WTC11 (cell line): ENCODE data around the gene PLA2G4A. TPM values are rescaled to one million over a fixed set of nuclear protein-coding genes. Genes with fewer than 3 reads are reported as not detected.

Experiments used
- ATAC-seq: fragments of 200-7000 bp; cut with Tn5 transposase; 2 replicates; pipeline ENCODE4 v1.10.0; 2021; ENCODE audit warnings: mild to moderate bottlenecking, moderate library complexity
- CTCF ChIA-PET: fragments of 300-600 bp; sonication (Branson Sonifier 250); formaldehyde crosslinking; loops from one replicate; lab custom pipeline; 2021; ENCODE audit warnings: antibody characterized with exemption; lab: Charles Lee
- POLR2A ChIA-PET: fragments of 350-600 bp; sonication (Branson Sonifier 250); formaldehyde crosslinking; loops from one replicate; lab custom pipeline; 2021; ENCODE audit warnings: antibody characterized with exemption; lab: Charles Lee
- DNase-seq: peaks from one replicate; pipeline ENCODE4 v3.0.0; 2021; ENCODE audit warnings: low spot score
- H3K27ac Mint-ChIP-seq: 2 replicates; pipeline ENCODE4 v1.8.0; 2021; ENCODE audit warnings: mixed read lengths
- H3K27me3 Mint-ChIP-seq: 2 replicates; pipeline ENCODE4 v1.8.0; 2021; ENCODE audit warnings: low read depth, mild to moderate bottlenecking, moderate library complexity, mixed read lengths
- H3K36me3 Mint-ChIP-seq: 2 replicates; pipeline ENCODE4 v1.8.0; 2021; ENCODE audit warnings: mixed read lengths
- H3K4me1 Mint-ChIP-seq: 2 replicates; pipeline ENCODE4 v1.8.0; 2022; ENCODE audit warnings: mixed read lengths
- H3K4me3 Mint-ChIP-seq: 2 replicates; pipeline ENCODE4 v1.8.0; 2021; ENCODE audit warnings: mild to moderate bottlenecking, moderate library complexity, mixed read lengths
- H3K9me3 Mint-ChIP-seq: 2 replicates; pipeline ENCODE4 v1.8.0; 2021; ENCODE audit warnings: mixed read lengths
- ELF4 ChIP-seq: sonication (generic); formaldehyde crosslinking; IDR thresholded peaks from 2 replicates; pipeline ENCODE4 v1.8.1; 2022; ENCODE audit warnings: low read depth, mild to moderate bottlenecking, moderate library complexity, missing genetic modification reagents
- GABPB1 ChIP-seq: sonication (generic); formaldehyde crosslinking; IDR thresholded peaks from 2 replicates; pipeline ENCODE4 v1.8.1; 2023; ENCODE audit warnings: mild to moderate bottlenecking, missing genetic modification reagents
- GRHL2 ChIP-seq: fragments of 250-450 bp; sonication (Bioruptor Pico); IDR thresholded peaks from 2 replicates; pipeline ENCODE4 v1.8.0; 2022; ENCODE audit warnings: mild to moderate bottlenecking, moderate library complexity; ENCODE audit not compliant: insufficient replicate concordance, severe bottlenecking
- KAT7 ChIP-seq: sonication (generic); formaldehyde crosslinking; IDR thresholded peaks from 2 replicates; pipeline ENCODE4 v1.8.1; 2023; ENCODE audit warnings: missing genetic modification reagents, mild to moderate bottlenecking, borderline replicate concordance
- MYBL2 ChIP-seq: sonication (generic); formaldehyde crosslinking; IDR thresholded peaks from 2 replicates; pipeline ENCODE4 v1.8.1; 2023; ENCODE audit warnings: mild to moderate bottlenecking, moderate library complexity, missing genetic modification reagents
- OVOL2 ChIP-seq: fragments of 250-450 bp; sonication (Bioruptor Pico); IDR thresholded peaks from 2 replicates; pipeline ENCODE4 v1.9.0; 2021; ENCODE audit warnings: mild to moderate bottlenecking, borderline replicate concordance
- SMAD3 ChIP-seq: sonication (generic); formaldehyde crosslinking; IDR thresholded peaks from 2 replicates; pipeline ENCODE4 v1.8.0; 2022; ENCODE audit warnings: missing genetic modification reagents, mild to moderate bottlenecking, borderline replicate concordance
- TCF7 ChIP-seq: sonication (generic); formaldehyde crosslinking; IDR thresholded peaks from 2 replicates; pipeline ENCODE4 v1.8.0; 2022; ENCODE audit warnings: mild to moderate bottlenecking, low read depth, missing genetic modification reagents, moderate library complexity
- ZNF138 ChIP-seq: sonication (generic); formaldehyde crosslinking; conservative IDR thresholded peaks from 2 replicates; pipeline ENCODE4 v1.8.1; 2022; ENCODE audit warnings: mild to moderate bottlenecking, moderate library complexity, missing genetic modification reagents
- ZNF317 ChIP-seq: sonication (generic); formaldehyde crosslinking; IDR thresholded peaks from 2 replicates; pipeline ENCODE4 v1.8.1; 2023; ENCODE audit warnings: low read depth, mild to moderate bottlenecking, moderate library complexity, missing genetic modification reagents, borderline replicate concordance
- total RNA-seq: library from RNA; stranded (reverse); gene quantifications from 3 replicates; pipeline ENCODE4 v1.2.3, GENCODE V29; 2021
- TF ChIP-seq, protein P1 (sequence below): sonication (generic); formaldehyde crosslinking; IDR thresholded peaks from 2 replicates; pipeline ENCODE4 v1.8.0; 2022; ENCODE audit warnings: mild to moderate bottlenecking, missing genetic modification reagents
- TF ChIP-seq, protein P2 (sequence below): sonication (generic); formaldehyde crosslinking; IDR thresholded peaks from 2 replicates; pipeline ENCODE4 v1.8.0; 2022; ENCODE audit warnings: mild to moderate bottlenecking, missing genetic modification reagents
- TF ChIP-seq, protein P3 (sequence below): sonication (generic); formaldehyde crosslinking; IDR thresholded peaks from 2 replicates; pipeline ENCODE4 v1.8.0; 2022; ENCODE audit warnings: mild to moderate bottlenecking, missing genetic modification reagents
- TF ChIP-seq, protein P4 (sequence below): fragments of 250-450 bp; sonication (Bioruptor Pico); IDR thresholded peaks from 2 replicates; pipeline ENCODE4 v1.9.0; 2021; ENCODE audit warnings: mild to moderate bottlenecking
- TF ChIP-seq, protein P5 (sequence below): sonication (generic); formaldehyde crosslinking; IDR thresholded peaks from 2 replicates; pipeline ENCODE4 v1.8.0; 2022; ENCODE audit warnings: mild to moderate bottlenecking, missing genetic modification reagents
- TF ChIP-seq, protein P6 (sequence below): fragments of 250-450 bp; sonication (Bioruptor Pico); IDR thresholded peaks from 2 replicates; pipeline ENCODE4 v1.9.0; 2021; ENCODE audit warnings: mild to moderate bottlenecking, borderline replicate concordance
- TF ChIP-seq, protein P7 (sequence below): sonication (generic); formaldehyde crosslinking; IDR thresholded peaks from 2 replicates; pipeline ENCODE4 v1.8.1; 2023; ENCODE audit warnings: mild to moderate bottlenecking, missing genetic modification reagents
- TF ChIP-seq, protein P8 (sequence below): sonication (generic); formaldehyde crosslinking; IDR thresholded peaks from 2 replicates; pipeline ENCODE4 v1.8.1; 2022; ENCODE audit warnings: missing genetic modification reagents, borderline replicate concordance

PLA2G4A gene
- total RNA-seq, 1 experiment from 2014 or later, result 1.3 TPM

DNA sequence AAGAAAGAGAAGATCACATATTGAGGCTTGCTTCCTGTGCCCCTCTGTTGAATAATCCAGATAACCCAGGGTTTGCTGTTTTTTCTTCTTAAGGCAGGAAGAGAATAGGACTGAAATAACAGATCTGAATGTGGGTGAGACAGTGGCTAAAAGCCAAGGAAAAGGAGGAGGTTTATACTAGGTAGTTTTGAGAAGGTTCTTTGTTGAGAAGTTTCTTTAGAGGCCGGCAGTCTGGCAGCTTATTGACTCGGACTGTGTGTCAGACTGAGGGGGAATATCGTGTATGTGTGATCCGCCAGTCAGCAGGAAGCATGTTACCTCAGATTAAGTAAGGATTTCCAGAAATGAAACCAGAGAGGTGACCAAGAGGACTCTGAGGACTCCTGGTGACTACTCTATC, 119.8 kb downstream of the PLA2G4A start:
- ChIA-PET POLR2A (no interaction called here), CTCF (no interaction called here)
- Mint-ChIP-seq H3K27ac (no peak overlapping the region), H3K9me3 (no peaks in the 10 kb centered on the region), H3K27me3 (no peaks in the 10 kb centered on the region), H3K4me3 (no peak overlapping the region), H3K36me3 (no peaks in the 10 kb centered on the region)
- no peak for ATAC-seq
- TF ChIP-seq, protein P1, sequence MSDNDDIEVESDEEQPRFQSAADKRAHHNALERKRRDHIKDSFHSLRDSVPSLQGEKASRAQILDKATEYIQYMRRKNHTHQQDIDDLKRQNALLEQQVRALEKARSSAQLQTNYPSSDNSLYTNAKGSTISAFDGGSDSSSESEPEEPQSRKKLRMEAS (CRISPR knock-in tag), result no peak
- TF ChIP-seq, protein P2, sequence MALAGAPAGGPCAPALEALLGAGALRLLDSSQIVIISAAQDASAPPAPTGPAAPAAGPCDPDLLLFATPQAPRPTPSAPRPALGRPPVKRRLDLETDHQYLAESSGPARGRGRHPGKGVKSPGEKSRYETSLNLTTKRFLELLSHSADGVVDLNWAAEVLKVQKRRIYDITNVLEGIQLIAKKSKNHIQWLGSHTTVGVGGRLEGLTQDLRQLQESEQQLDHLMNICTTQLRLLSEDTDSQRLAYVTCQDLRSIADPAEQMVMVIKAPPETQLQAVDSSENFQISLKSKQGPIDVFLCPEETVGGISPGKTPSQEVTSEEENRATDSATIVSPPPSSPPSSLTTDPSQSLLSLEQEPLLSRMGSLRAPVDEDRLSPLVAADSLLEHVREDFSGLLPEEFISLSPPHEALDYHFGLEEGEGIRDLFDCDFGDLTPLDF (CRISPR knock-in tag), result no peak
- no peak for TF ChIP-seq ZNF138
- TF ChIP-seq OVOL2 (CRISPR knock-in tag), result no peak
- TF ChIP-seq, protein P3, sequence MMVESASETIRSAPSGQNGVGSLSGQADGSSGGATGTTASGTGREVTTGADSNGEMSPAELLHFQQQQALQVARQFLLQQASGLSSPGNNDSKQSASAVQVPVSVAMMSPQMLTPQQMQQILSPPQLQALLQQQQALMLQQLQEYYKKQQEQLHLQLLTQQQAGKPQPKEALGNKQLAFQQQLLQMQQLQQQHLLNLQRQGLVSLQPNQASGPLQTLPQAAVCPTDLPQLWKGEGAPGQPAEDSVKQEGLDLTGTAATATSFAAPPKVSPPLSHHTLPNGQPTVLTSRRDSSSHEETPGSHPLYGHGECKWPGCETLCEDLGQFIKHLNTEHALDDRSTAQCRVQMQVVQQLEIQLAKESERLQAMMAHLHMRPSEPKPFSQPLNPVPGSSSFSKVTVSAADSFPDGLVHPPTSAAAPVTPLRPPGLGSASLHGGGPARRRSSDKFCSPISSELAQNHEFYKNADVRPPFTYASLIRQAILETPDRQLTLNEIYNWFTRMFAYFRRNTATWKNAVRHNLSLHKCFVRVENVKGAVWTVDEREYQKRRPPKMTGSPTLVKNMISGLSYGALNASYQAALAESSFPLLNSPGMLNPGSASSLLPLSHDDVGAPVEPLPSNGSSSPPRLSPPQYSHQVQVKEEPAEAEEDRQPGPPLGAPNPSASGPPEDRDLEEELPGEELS (CRISPR knock-in tag), result no peak
- TF ChIP-seq GRHL2 (CRISPR knock-in tag), result no peak
- TF ChIP-seq ZNF317 (CRISPR knock-in tag), result no peak
- TF ChIP-seq MYBL2 (CRISPR knock-in tag), result no peak
- no peak for TF ChIP-seq ELF4 (CRISPR knock-in tag)
- TF ChIP-seq GABPB1 (CRISPR knock-in tag), result no peak
- TF ChIP-seq, protein P4, sequence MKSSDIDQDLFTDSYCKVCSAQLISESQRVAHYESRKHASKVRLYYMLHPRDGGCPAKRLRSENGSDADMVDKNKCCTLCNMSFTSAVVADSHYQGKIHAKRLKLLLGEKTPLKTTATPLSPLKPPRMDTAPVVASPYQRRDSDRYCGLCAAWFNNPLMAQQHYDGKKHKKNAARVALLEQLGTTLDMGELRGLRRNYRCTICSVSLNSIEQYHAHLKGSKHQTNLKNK (CRISPR knock-in tag), result no peak
- TF ChIP-seq SMAD3 (CRISPR knock-in tag), result no peak
- TF ChIP-seq, protein P5, sequence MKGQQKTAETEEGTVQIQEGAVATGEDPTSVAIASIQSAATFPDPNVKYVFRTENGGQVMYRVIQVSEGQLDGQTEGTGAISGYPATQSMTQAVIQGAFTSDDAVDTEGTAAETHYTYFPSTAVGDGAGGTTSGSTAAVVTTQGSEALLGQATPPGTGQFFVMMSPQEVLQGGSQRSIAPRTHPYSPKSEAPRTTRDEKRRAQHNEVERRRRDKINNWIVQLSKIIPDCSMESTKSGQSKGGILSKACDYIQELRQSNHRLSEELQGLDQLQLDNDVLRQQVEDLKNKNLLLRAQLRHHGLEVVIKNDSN, result no peak
- TF ChIP-seq, protein P6, sequence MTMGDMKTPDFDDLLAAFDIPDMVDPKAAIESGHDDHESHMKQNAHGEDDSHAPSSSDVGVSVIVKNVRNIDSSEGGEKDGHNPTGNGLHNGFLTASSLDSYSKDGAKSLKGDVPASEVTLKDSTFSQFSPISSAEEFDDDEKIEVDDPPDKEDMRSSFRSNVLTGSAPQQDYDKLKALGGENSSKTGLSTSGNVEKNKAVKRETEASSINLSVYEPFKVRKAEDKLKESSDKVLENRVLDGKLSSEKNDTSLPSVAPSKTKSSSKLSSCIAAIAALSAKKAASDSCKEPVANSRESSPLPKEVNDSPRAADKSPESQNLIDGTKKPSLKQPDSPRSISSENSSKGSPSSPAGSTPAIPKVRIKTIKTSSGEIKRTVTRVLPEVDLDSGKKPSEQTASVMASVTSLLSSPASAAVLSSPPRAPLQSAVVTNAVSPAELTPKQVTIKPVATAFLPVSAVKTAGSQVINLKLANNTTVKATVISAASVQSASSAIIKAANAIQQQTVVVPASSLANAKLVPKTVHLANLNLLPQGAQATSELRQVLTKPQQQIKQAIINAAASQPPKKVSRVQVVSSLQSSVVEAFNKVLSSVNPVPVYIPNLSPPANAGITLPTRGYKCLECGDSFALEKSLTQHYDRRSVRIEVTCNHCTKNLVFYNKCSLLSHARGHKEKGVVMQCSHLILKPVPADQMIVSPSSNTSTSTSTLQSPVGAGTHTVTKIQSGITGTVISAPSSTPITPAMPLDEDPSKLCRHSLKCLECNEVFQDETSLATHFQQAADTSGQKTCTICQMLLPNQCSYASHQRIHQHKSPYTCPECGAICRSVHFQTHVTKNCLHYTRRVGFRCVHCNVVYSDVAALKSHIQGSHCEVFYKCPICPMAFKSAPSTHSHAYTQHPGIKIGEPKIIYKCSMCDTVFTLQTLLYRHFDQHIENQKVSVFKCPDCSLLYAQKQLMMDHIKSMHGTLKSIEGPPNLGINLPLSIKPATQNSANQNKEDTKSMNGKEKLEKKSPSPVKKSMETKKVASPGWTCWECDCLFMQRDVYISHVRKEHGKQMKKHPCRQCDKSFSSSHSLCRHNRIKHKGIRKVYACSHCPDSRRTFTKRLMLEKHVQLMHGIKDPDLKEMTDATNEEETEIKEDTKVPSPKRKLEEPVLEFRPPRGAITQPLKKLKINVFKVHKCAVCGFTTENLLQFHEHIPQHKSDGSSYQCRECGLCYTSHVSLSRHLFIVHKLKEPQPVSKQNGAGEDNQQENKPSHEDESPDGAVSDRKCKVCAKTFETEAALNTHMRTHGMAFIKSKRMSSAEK (CRISPR knock-in tag), result no peak
- TF ChIP-seq TCF7 (CRISPR knock-in tag), result no peak
- TF ChIP-seq, protein P7, sequence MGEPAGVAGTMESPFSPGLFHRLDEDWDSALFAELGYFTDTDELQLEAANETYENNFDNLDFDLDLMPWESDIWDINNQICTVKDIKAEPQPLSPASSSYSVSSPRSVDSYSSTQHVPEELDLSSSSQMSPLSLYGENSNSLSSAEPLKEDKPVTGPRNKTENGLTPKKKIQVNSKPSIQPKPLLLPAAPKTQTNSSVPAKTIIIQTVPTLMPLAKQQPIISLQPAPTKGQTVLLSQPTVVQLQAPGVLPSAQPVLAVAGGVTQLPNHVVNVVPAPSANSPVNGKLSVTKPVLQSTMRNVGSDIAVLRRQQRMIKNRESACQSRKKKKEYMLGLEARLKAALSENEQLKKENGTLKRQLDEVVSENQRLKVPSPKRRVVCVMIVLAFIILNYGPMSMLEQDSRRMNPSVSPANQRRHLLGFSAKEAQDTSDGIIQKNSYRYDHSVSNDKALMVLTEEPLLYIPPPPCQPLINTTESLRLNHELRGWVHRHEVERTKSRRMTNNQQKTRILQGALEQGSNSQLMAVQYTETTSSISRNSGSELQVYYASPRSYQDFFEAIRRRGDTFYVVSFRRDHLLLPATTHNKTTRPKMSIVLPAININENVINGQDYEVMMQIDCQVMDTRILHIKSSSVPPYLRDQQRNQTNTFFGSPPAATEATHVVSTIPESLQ (CRISPR knock-in tag), result no peak
- TF ChIP-seq KAT7 (CRISPR knock-in tag), result no peak
- TF ChIP-seq, protein P8, sequence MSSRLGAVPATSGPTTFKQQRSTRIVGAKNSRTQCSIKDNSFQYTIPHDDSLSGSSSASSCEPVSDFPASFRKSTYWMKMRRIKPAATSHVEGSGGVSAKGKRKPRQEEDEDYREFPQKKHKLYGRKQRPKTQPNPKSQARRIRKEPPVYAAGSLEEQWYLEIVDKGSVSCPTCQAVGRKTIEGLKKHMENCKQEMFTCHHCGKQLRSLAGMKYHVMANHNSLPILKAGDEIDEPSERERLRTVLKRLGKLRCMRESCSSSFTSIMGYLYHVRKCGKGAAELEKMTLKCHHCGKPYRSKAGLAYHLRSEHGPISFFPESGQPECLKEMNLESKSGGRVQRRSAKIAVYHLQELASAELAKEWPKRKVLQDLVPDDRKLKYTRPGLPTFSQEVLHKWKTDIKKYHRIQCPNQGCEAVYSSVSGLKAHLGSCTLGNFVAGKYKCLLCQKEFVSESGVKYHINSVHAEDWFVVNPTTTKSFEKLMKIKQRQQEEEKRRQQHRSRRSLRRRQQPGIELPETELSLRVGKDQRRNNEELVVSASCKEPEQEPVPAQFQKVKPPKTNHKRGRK (CRISPR knock-in tag), result no peak
- TF ChIP-seq, all 79 proteins: peak for 0
- DNase-seq, result no peak
- H3K4me1 Mint-ChIP-seq, result 0 out of 2 replicates have a peak, but pooled peaks cover 4% of the 10 kb centered on the region
